CD14-positive monocyte (primary cell): ENCODE results near the gene CLC. TPM values are rescaled to one million over a fixed set of nuclear protein-coding genes. Genes with fewer than 3 reads are reported as not detected.

ENCODE experiments used
- DNase-seq, 3 donors: peaks; one replicate each; pipeline ENCODE4 v3.0.0-alpha.2; 2011 to 2022
- H2AFZ ChIP-seq: 2 replicates; pipeline ENCODE4 v1.6.0; 2012; ENCODE audit warnings: mild to moderate bottlenecking, low read depth, low read length, inconsistent platforms; ENCODE audit not compliant: insufficient read depth, poor library complexity, severe bottlenecking
- H3K27ac ChIP-seq, 2 donors: 1 replicate in 1 of 2; 2 replicates in 1 of 2; pipeline ENCODE4 v1.5.1; 2012 to 2013; ENCODE audit warnings: low read length in 2 of 2, control low read depth in 1 of 2, inconsistent platforms in 1 of 2, low read depth in 1 of 2, mild to moderate bottlenecking in 1 of 2
- H3K27me3 ChIP-seq, 2 donors: one replicate each; pipeline versions ENCODE4 v1.6.0 to v1.6.1; 2011 to 2013; ENCODE audit warnings: low read length in 2 of 2; ENCODE audit not compliant: control insufficient read depth in 2 of 2, insufficient read depth in 2 of 2
- H3K36me3 ChIP-seq, 2 donors: replicated peaks in 1 of 2; 1 replicate in 1 of 2; 2 replicates in 1 of 2; pipeline versions ENCODE4 v1.5.1 to v1.6.1; 2012 to 2013; ENCODE audit warnings: low read length in 2 of 2, control low read depth in 1 of 2, inconsistent platforms in 1 of 2, mild to moderate bottlenecking in 1 of 2; ENCODE audit not compliant: insufficient read depth in 2 of 2, control insufficient read depth in 1 of 2
- H3K4me1 ChIP-seq, 2 donors: 1 replicate in 1 of 2; 2 replicates in 1 of 2; pipeline versions ENCODE4 v1.5.1 to v1.6.1; 2012 to 2013; ENCODE audit warnings: low read length in 2 of 2, control low read depth in 1 of 2, inconsistent platforms in 1 of 2, mild to moderate bottlenecking in 1 of 2, moderate library complexity in 1 of 2; ENCODE audit not compliant: insufficient read depth in 2 of 2, control insufficient read depth in 1 of 2
- H3K4me2 ChIP-seq: replicated peaks from 2 replicates; pipeline ENCODE3; 2012; ENCODE audit warnings: low read length, moderate library complexity, mild to moderate bottlenecking; ENCODE audit not compliant: poor library complexity, severe bottlenecking; ENCODE audit errors: extremely low read depth
- H3K4me3 ChIP-seq, 3 experiments: fragments of 200-600 bp in 1 of 3; sonication (generic) in 1 of 3; replicated peaks in 1 of 3; 1 replicate in 2 of 3; 2 replicates in 1 of 3; pipeline ENCODE4 v1.5.1; 2011 to 2013; ENCODE audit warnings: low read length in 3 of 3, mild to moderate bottlenecking in 3 of 3, control low read depth in 2 of 3, low read depth in 2 of 3, inconsistent platforms in 1 of 3, moderate library complexity in 1 of 3
- H3K79me2 ChIP-seq: 2 replicates; pipeline ENCODE4 v1.6.0; 2012; ENCODE audit warnings: mild to moderate bottlenecking, control low read depth, inconsistent platforms, low read length, moderate library complexity; ENCODE audit not compliant: insufficient read depth
- H3K9ac ChIP-seq: 2 replicates; pipeline ENCODE4 v1.6.0; 2017; ENCODE audit warnings: low read length, mild to moderate bottlenecking; ENCODE audit not compliant: insufficient read depth, poor library complexity, severe bottlenecking
- H3K9me3 ChIP-seq, 2 donors: replicated peaks in 1 of 2; 1 replicate in 1 of 2; 2 replicates in 1 of 2; pipeline versions ENCODE4 v1.5.1 to v1.6.1; 2012 to 2013; ENCODE audit warnings: low read length in 2 of 2, control low read depth in 1 of 2; ENCODE audit not compliant: control insufficient read depth in 1 of 2, insufficient read depth in 1 of 2
- H4K20me1 ChIP-seq: 2 replicates; pipeline ENCODE4 v1.6.0; 2012; ENCODE audit warnings: mild to moderate bottlenecking, low read length, control low read depth, moderate library complexity; ENCODE audit not compliant: insufficient read depth
- H3K27ac Mint-ChIP-seq, 7 donors: one replicate each; pipeline ENCODE4 v1.8.0; 2020; ENCODE audit warnings: mild to moderate bottlenecking in 7 of 7, mixed read lengths in 7 of 7, moderate library complexity in 6 of 7, inconsistent platforms in 2 of 7
- H3K27me3 Mint-ChIP-seq, 3 donors: one replicate each; pipeline ENCODE4 v1.8.0; 2021 to 2022; ENCODE audit warnings: low read depth in 3 of 3, mild to moderate bottlenecking in 3 of 3, mixed read lengths in 3 of 3, moderate library complexity in 3 of 3, inconsistent platforms in 1 of 3
- H3K36me3 Mint-ChIP-seq, 2 donors: one replicate each; pipeline ENCODE4 v1.8.0; 2020; ENCODE audit warnings: mixed read lengths in 2 of 2, inconsistent platforms in 1 of 2, mild to moderate bottlenecking in 1 of 2
- H3K4me1 Mint-ChIP-seq: one replicate; pipeline ENCODE4 v1.8.0; 2020; ENCODE audit warnings: mild to moderate bottlenecking, mixed read lengths
- H3K4me3 Mint-ChIP-seq, 2 donors: one replicate each; pipeline ENCODE4 v1.8.0; 2020; ENCODE audit warnings: mild to moderate bottlenecking in 2 of 2, mixed read lengths in 2 of 2, moderate library complexity in 1 of 2
- H3K9me3 Mint-ChIP-seq, 7 donors: one replicate each; pipeline ENCODE4 v1.8.0; 2020 to 2022; ENCODE audit warnings: mixed read lengths in 7 of 7, mild to moderate bottlenecking in 6 of 7, moderate library complexity in 6 of 7, inconsistent platforms in 2 of 7
- WGBS: methylation state at CpG from one replicate; pipeline ENCODE4 v1.1.5; 2013; ENCODE audit warnings: missing lambda C conversion rate; ENCODE audit not compliant: insufficient coverage; 5-methylcytosine and 5-hydroxymethylcytosine counted together
- intact Hi-C, 2 donors: fragments of 100-400 bp; cut with micrococcal nuclease; formaldehyde crosslinking; loops; one replicate each; pipeline versions ENCODE4 v1.15.0 to v1.15.1; 2023
- polyA plus RNA-seq, 3 donors: library from polyadenylated mRNA; depleted of rRNA in 1 of 3; unstranded in 2 of 3; stranded (reverse) in 1 of 3; fragments of 300-500 nt in 2 of 3; fragments of >200 nt in 1 of 3; fragmentation: Illumina TruSeq in 2 of 3; gene quantifications; 1 replicate in 2 of 3; 2 replicates in 1 of 3; pipeline ENCODE4 v1.2.3, GENCODE V29; 2012 to 2021
- TF ChIP-seq, protein P1 (sequence below): fragments of 200-600 bp; IDR thresholded peaks from one replicate; pipeline ENCODE4 v1.8.0; 2022; ENCODE audit warnings: antibody characterized with exemption, mild to moderate bottlenecking

The CLC gene
- polyA plus RNA-seq, 3 donors: 0.82 to 1.9 TPM; not detected in 1

DNA sequence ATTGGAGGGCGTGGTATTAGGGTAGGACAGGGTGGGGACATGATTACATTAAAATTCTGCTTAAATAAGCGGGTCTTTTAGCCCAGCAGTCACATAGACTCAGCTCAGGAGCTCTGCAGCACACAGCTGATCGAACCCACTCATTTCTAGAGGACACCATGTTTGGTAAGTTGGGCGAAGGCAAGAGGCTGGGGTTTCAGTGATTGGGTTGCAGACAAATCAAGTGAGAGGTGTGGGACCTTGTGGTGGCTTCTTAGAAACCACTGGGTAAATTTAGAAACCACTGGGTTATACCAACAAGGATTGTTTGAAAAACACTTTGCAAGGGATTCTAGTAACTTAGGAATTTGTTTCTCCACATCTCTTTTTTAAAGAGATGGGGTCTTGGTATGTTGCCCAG lies 40.9 kb upstream of the CLC start, which contains the start of gene LEUTX:
LEUTX (plus strand) TSS at position 92 of the 400 bp plus-strand sequence; CDS start at position 159, 67 bp downstream.
- no peaks in the 10 kb centered on the region for H3K4me1 Mint-ChIP-seq
- H3K9me3 Mint-ChIP-seq: peaks cover 0 to 2% (median 0%) of the 10 kb centered on the region in 7 donors
- WGBS: 83% methylated on average over 2 of the region's 4 CpGs

DNA sequence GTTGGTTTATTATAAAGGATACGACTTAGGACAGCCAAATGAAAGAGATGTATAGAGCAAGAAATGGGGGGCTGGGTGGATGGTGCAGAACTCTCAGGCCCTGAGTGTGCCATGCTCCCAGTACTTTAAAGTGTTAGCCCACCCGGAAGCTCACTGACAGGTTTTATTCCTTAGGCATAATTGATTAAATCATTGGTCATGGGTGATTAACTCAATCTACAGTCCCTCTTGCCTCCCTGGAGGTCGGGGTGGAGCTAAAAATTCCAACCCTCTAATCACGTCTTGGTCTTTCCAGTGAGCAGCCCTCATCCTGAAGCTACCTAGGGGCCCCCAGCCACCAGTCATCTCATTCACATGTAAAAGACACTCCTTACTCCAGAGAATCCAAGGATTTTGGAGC lies 31.0 kb upstream of the CLC start:
- H2AFZ ChIP-seq: no peak overlapping the region
- H3K36me3 ChIP-seq: no peaks in the 10 kb centered on the region
- H3K27ac Mint-ChIP-seq: no peak overlapping the region
- H3K36me3 Mint-ChIP-seq: no peaks in the 10 kb centered on the region
- H3K27ac ChIP-seq: no peak overlapping the region
- no peak overlapping the region for H3K9ac ChIP-seq
- H3K4me1 Mint-ChIP-seq: no peaks in the 10 kb centered on the region
- H3K79me2 ChIP-seq: no peaks in the 10 kb centered on the region
- 59% methylated on average over 2 of the region's 4 CpGs for WGBS
- no peak overlapping the region for H3K4me2 ChIP-seq
- no peak overlapping the region for H3K4me3 Mint-ChIP-seq
- peaks cover 2 to 11% (median 6%) of the 10 kb centered on the region in 7 donors for H3K9me3 Mint-ChIP-seq
- peaks cover 5 to 14% (median 5%) of the 10 kb centered on the region in 3 donors for H3K27me3 Mint-ChIP-seq
- TF ChIP-seq, protein P1, sequence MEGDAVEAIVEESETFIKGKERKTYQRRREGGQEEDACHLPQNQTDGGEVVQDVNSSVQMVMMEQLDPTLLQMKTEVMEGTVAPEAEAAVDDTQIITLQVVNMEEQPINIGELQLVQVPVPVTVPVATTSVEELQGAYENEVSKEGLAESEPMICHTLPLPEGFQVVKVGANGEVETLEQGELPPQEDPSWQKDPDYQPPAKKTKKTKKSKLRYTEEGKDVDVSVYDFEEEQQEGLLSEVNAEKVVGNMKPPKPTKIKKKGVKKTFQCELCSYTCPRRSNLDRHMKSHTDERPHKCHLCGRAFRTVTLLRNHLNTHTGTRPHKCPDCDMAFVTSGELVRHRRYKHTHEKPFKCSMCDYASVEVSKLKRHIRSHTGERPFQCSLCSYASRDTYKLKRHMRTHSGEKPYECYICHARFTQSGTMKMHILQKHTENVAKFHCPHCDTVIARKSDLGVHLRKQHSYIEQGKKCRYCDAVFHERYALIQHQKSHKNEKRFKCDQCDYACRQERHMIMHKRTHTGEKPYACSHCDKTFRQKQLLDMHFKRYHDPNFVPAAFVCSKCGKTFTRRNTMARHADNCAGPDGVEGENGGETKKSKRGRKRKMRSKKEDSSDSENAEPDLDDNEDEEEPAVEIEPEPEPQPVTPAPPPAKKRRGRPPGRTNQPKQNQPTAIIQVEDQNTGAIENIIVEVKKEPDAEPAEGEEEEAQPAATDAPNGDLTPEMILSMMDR: no peak
- H3K27me3 ChIP-seq: peaks cover 0 to 4% of the 10 kb centered on the region in 2 donors
- intact Hi-C loops: loop anchor here in 1 of 2 donors (5.0 kb wide), 1 partner anchor 216 kb away; no protein-coding TSS in a partner anchor
- peaks cover 6 to 8% of the 10 kb centered on the region in 2 donors for H3K9me3 ChIP-seq
- H3K4me1 ChIP-seq: no peaks in the 10 kb centered on the region
- no peaks in the 10 kb centered on the region for H4K20me1 ChIP-seq
- H3K4me3 ChIP-seq: no peak overlapping the region
- no peak for DNase-seq

More for the DNA sequence above, 40.9 kb upstream of the CLC start, which contains the start of gene LEUTX:
- no peaks in the 10 kb centered on the region for H3K79me2 ChIP-seq
- H3K27me3 ChIP-seq: peaks cover 0 to 2% of the 10 kb centered on the region in 2 donors
- no peak within 1 kb of the TSS for H3K27ac ChIP-seq
- intact Hi-C loops: no loop called here
- DNase-seq: no peak
- Mint-ChIP-seq H3K4me3 (no peak within 1 kb of the TSS), H3K27ac (no peak within 1 kb of the TSS), H3K36me3 (no peaks in the 10 kb centered on the region), H3K27me3 (peaks cover 6 to 27% (median 11%) of the 10 kb centered on the region in 3 donors)
- H3K4me2 ChIP-seq: no peak within 1 kb of the TSS
- H3K4me3 ChIP-seq: no peak within 1 kb of the TSS
- TF ChIP-seq, protein P1: no peak
- H4K20me1 ChIP-seq: no peaks in the 10 kb centered on the region
- H3K9ac ChIP-seq: no peak within 1 kb of the TSS
- H3K36me3 ChIP-seq: no peaks in the 10 kb centered on the region
- no peak within 1 kb of the TSS for H2AFZ ChIP-seq
- no peaks in the 10 kb centered on the region for H3K9me3 ChIP-seq
- H3K4me1 ChIP-seq: no peaks in the 10 kb centered on the region
